Keratinocyte (primary cell): ENCODE data around the gene PPP1R12C. TPM values are rescaled to one million over a fixed set of nuclear protein-coding genes. Genes with fewer than 3 reads are reported as not detected.

Source experiments
- DNase-seq: peaks from one replicate; pipeline ENCODE4 v3.0.0-alpha.2; 2011; ENCODE audit warnings: low read depth, missing footprints, low spot score
- FAIRE-seq: peaks from 2 replicates; lab custom pipeline; 2011; peaks lifted over from hg19 to GRCh38; lab: Jason Lieb, UNC
- H2AFZ ChIP-seq: 2 replicates; pipeline ENCODE4 v1.6.0; 2012; ENCODE audit warnings: low read length, control low read depth, inconsistent platforms; ENCODE audit not compliant: control insufficient read depth
- H3K27ac ChIP-seq: 2 replicates; pipeline ENCODE4 v1.5.1; 2011; ENCODE audit warnings: low read length; ENCODE audit not compliant: control insufficient read depth, insufficient read depth
- H3K27me3 ChIP-seq: 3 replicates; pipeline ENCODE4 v1.6.0; 2011; ENCODE audit warnings: low read length; ENCODE audit not compliant: control insufficient read depth, insufficient read depth; ENCODE audit errors: extremely low read depth
- H3K36me3 ChIP-seq, 2 experiments: 2 replicates in 1 of 2; 3 replicates in 1 of 2; pipeline ENCODE4 v1.5.1; 2011; ENCODE audit warnings: low read length in 2 of 2, mild to moderate bottlenecking in 1 of 2; ENCODE audit not compliant: control insufficient read depth in 2 of 2, insufficient read depth in 2 of 2; ENCODE audit errors: extremely low read depth in 1 of 2
- H3K4me1 ChIP-seq: 3 replicates; pipeline ENCODE4 v1.5.1; 2011; ENCODE audit warnings: low read length; ENCODE audit not compliant: control insufficient read depth, insufficient read depth; ENCODE audit errors: extremely low read depth
- H3K4me2 ChIP-seq: 3 replicates; pipeline ENCODE4 v1.6.0; 2011; ENCODE audit warnings: low read depth, low read length; ENCODE audit not compliant: control insufficient read depth, insufficient read depth; ENCODE audit errors: extremely low read depth
- H3K4me3 ChIP-seq, 3 experiments: fragments of 200-600 bp in 1 of 3; sonication (generic) in 1 of 3; 2 replicates in 2 of 3; 3 replicates in 1 of 3; pipeline ENCODE4 v1.5.1; 2011 to 2016; ENCODE audit warnings: low read length in 3 of 3, mild to moderate bottlenecking in 3 of 3, control low read depth in 2 of 3, inconsistent platforms in 1 of 3, low read depth in 1 of 3, mixed read lengths in 1 of 3, mixed run types in 1 of 3, moderate library complexity in 1 of 3; ENCODE audit not compliant: control insufficient read depth in 2 of 3, insufficient read depth in 2 of 3; ENCODE audit errors: extremely low read depth in 1 of 3
- H3K79me2 ChIP-seq: 2 replicates; pipeline ENCODE4 v1.6.0; 2012; ENCODE audit warnings: low read length; ENCODE audit not compliant: control insufficient read depth, insufficient read depth
- H3K9ac ChIP-seq: 3 replicates; pipeline ENCODE4 v1.6.0; 2011; ENCODE audit warnings: low read length; ENCODE audit not compliant: control insufficient read depth, insufficient read depth; ENCODE audit errors: extremely low read depth
- H3K9me1 ChIP-seq: 3 replicates; pipeline ENCODE4 v1.6.0; 2011; ENCODE audit warnings: low read length; ENCODE audit not compliant: control insufficient read depth, insufficient read depth; ENCODE audit errors: extremely low read depth
- H3K9me3 ChIP-seq: 2 replicates; pipeline ENCODE4 v1.5.1; 2012; ENCODE audit warnings: low read depth, low read length; ENCODE audit not compliant: control insufficient read depth
- H4K20me1 ChIP-seq: 3 replicates; pipeline ENCODE4 v1.6.0; 2011; ENCODE audit warnings: low read length; ENCODE audit not compliant: control insufficient read depth, insufficient read depth; ENCODE audit errors: extremely low read depth
- EZH2 ChIP-seq: IDR thresholded peaks from one replicate; pipeline ENCODE4 v1.6.1; 2012; ENCODE audit warnings: inconsistent platforms, mild to moderate bottlenecking, low read length, moderate library complexity
- dilution Hi-C: fragments of 300-500 bp; cut with MboI; formaldehyde crosslinking; loops from one replicate; pipeline ENCODE4 v1.7.0; 2020; ENCODE audit warnings: low sequenced_read_pairs; ENCODE audit not compliant: extremely low pct_ligation_motif_present
- polyA plus RNA-seq, 5 experiments: library from polyadenylated mRNA; depleted of rRNA in 3 of 5; stranded (reverse) in 3 of 5; stranded (forward) in 1 of 5; unstranded in 1 of 5; fragments of >200 nt; gene quantifications; 1 replicate in 1 of 5; 2 replicates in 3 of 5; 3 replicates in 1 of 5; pipeline versions ENCODE4 v1.2.1 to v1.2.3, GENCODE V29; 2011 to 2012; ENCODE audit warnings: missing spikeins in 2 of 5, low read depth in 1 of 5, low replicate concordance in 1 of 5
- TF ChIP-seq, protein P1 (sequence below), 3 experiments: IDR thresholded peaks in 1 of 3; conservative IDR thresholded peaks in 1 of 3; optimal IDR thresholded peaks in 1 of 3; 2 replicates in 2 of 3; 3 replicates in 1 of 3; pipeline versions ENCODE3 to v1.5.1; 2011; ENCODE audit warnings: low read length in 3 of 3, mild to moderate bottlenecking in 3 of 3, moderate library complexity in 2 of 3, control low read depth in 1 of 3, inconsistent platforms in 1 of 3; ENCODE audit not compliant: insufficient read depth in 2 of 3; ENCODE audit errors: extremely low read depth in 1 of 3

The PPP1R12C gene
- polyA plus RNA-seq, 1 donor (not counting 4 experiments of a cell fraction or from before 2014, with no cell fraction given) = 24.7 TPM

DNA sequence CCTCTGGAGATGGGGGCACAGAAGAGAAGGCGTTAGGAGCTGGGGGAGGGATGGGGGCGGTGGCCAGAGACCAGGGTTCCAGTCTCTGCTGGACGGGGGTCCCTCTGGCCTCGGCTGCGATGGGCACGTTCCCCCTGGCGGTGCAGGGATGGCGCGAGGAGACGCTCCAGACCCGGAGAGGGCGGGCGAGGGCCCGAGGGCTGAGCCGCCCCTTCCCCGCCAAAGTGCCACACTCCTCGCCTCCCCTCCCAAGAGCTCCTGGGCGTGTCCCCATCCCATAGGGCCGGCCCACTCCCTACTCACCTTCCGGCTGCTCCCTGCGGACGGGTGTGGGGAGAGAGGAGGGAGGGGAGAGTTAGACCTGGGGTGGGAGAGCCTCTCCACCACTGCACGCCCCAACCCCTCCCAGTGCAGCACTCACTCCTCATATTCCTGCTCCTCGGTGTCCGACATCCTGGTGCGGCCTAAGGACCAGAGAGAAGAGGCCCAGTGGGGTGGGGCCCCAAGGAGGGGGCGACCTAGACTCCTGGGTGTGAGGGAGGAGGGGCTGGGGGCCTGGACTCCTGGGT is 29.4 kb upstream of the PPP1R12C start:
- Histone ChIP-seq H3K4me1 (peaks cover 2% of the 10 kb centered on the region), H3K36me3 (no peaks in the 10 kb centered on the region), H3K9me1 (no peaks in the 10 kb centered on the region), H3K4me3 (peak overlapping the region; percentile 63 to 78 (median 66)), H2AFZ (peak overlapping the region; percentile 68), H3K27ac (no peak overlapping the region), H4K20me1 (no peaks in the 10 kb centered on the region), H3K9ac (peak overlapping the region; percentile 44), H3K9me3 (no peaks in the 10 kb centered on the region), H3K4me2 (peak overlapping the region; percentile 71), H3K79me2 (no peaks in the 10 kb centered on the region), H3K27me3 (no peaks in the 10 kb centered on the region)
- FAIRE-seq (peak; percentile 17), DNase-seq (no peak)
- no peak for TF ChIP-seq EZH2
- TF ChIP-seq, protein P1, sequence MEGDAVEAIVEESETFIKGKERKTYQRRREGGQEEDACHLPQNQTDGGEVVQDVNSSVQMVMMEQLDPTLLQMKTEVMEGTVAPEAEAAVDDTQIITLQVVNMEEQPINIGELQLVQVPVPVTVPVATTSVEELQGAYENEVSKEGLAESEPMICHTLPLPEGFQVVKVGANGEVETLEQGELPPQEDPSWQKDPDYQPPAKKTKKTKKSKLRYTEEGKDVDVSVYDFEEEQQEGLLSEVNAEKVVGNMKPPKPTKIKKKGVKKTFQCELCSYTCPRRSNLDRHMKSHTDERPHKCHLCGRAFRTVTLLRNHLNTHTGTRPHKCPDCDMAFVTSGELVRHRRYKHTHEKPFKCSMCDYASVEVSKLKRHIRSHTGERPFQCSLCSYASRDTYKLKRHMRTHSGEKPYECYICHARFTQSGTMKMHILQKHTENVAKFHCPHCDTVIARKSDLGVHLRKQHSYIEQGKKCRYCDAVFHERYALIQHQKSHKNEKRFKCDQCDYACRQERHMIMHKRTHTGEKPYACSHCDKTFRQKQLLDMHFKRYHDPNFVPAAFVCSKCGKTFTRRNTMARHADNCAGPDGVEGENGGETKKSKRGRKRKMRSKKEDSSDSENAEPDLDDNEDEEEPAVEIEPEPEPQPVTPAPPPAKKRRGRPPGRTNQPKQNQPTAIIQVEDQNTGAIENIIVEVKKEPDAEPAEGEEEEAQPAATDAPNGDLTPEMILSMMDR (optimal IDR thresholded peaks at IDR 0.05 in 1 of 3, IDR thresholded peaks at IDR 0.05 in 1 of 3, conservative IDR thresholded peaks at IDR 0.05 in 1 of 3; ENCODE audit: extremely low read depth in 1 of 3, insufficient read depth in 2 of 3, low read length in 3 of 3) = no peak
- dilution Hi-C loops = no loop called here

DNA sequence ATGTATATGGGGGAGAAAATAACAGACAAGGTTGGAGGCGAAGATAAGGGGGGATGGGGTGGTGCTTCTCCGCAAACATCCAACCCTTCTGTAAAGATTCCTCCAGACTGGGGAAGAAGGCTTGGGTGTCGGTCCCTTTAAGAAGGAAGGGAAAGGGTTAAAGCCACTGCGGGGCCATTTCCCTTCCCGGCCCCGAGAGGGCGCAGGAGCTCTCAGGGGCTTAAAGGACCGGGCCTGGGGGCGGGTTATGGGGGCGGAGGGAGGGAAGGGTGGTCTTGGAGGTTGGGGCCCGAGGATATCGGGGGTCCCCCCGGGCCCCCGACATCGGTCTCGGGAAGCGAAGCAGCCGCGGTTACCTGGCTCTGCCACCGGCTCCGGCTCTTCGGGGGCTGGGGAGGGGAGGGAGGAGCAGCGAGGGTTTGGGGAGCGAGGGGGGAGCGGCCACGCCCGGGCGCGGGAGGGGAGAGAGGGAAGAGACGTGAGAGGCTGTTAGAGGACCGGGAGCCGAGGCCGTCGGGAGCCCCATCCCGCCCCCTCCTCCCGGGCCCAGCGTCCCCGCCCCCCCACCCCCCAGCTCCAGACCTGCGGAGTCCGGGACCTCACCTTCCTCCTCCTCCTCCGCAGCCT is 28.8 kb upstream of the PPP1R12C start:
- Histone ChIP-seq H3K4me1 (peaks cover 2% of the 10 kb centered on the region), H2AFZ (peak overlapping the region; percentile 68), H3K9me1 (no peaks in the 10 kb centered on the region), H3K36me3 (no peaks in the 10 kb centered on the region), H4K20me1 (no peaks in the 10 kb centered on the region), H3K4me3 (peak overlapping the region; percentile 63 to 78 (median 66)), H3K27me3 (no peaks in the 10 kb centered on the region), H3K4me2 (peak overlapping the region; percentile 71), H3K27ac (no peak overlapping the region), H3K9ac (peak overlapping the region; percentile 44), H3K79me2 (no peaks in the 10 kb centered on the region), H3K9me3 (no peaks in the 10 kb centered on the region)
- FAIRE-seq (no peak), DNase-seq (no peak)
- TF ChIP-seq, protein P1 (optimal IDR thresholded peaks at IDR 0.05 in 1 of 3, IDR thresholded peaks at IDR 0.05 in 1 of 3, conservative IDR thresholded peaks at IDR 0.05 in 1 of 3; ENCODE audit: extremely low read depth in 1 of 3, insufficient read depth in 2 of 3, low read length in 3 of 3) = peak; percentile 58 to 90 (median 74)
- TF ChIP-seq EZH2 = no peak
- dilution Hi-C loops = no loop called here
